ENCODE measurements around the gene GBA2. TPM values are rescaled to one million over a fixed set of nuclear protein-coding genes. Genes with fewer than 3 reads are reported as not detected.

The GBA2 gene
- total RNA-seq, 4 donors from 2014 or later = 71.4 to 111 (median 101) TPM

DNA sequence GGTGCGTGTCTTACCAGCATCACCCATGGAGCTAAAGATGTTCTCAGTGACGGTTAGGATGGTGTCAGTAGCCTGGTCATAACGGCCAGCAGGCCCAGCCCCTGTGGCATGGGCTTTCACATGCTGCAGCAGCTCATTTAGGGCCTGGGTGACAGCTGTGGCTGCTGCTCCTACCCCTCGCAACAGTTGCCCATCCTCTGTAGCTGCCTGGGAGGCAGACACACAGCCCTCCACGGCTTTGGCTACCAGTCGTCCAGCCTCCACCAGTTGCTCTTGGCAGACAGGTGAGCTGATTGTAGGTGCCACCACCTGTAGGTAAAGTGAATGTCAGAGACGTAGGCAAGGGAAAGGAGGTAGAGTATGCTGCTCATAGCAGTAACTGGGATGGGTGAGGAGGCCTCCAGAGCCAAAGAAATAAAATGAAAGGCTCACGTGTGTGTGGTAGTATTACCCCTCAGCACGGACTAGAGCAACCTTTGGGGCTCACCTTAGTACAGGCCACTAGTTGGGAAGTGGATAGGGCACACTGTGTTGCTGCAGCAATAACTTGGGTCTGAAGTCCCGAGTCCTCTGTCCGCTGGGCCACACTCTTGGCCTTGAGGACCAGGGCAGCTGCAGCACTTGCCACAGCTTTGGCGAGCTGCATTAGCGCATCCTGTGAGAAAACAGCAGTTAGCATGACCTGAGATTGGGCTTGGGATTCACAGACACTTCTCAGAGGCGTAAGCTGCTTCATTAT, 31.7 kb downstream of the GBA2 start:
- Histone ChIP-seq H3K27me3 (no peaks in the 10 kb centered on the region), H3K9me3 (no peaks in the 10 kb centered on the region), H3K4me3 (replicated peaks in 1 of 3) (no peak overlapping the region), H3K27ac (no peak overlapping the region), H3K36me3 (peaks cover 98 to 100% of the 10 kb centered on the region in 2 donors), H3K4me1 (no peaks in the 10 kb centered on the region)
- intact Hi-C loops (cut with DNase I) = no loop called here
- 94 to 95% methylated on average over 12 to 14 of the region's 14 CpGs for WGBS, 2 donors
- TF ChIP-seq, protein P1, sequence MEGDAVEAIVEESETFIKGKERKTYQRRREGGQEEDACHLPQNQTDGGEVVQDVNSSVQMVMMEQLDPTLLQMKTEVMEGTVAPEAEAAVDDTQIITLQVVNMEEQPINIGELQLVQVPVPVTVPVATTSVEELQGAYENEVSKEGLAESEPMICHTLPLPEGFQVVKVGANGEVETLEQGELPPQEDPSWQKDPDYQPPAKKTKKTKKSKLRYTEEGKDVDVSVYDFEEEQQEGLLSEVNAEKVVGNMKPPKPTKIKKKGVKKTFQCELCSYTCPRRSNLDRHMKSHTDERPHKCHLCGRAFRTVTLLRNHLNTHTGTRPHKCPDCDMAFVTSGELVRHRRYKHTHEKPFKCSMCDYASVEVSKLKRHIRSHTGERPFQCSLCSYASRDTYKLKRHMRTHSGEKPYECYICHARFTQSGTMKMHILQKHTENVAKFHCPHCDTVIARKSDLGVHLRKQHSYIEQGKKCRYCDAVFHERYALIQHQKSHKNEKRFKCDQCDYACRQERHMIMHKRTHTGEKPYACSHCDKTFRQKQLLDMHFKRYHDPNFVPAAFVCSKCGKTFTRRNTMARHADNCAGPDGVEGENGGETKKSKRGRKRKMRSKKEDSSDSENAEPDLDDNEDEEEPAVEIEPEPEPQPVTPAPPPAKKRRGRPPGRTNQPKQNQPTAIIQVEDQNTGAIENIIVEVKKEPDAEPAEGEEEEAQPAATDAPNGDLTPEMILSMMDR (IDR thresholded peaks at IDR 0.05) = no peak
- TF ChIP-seq POLR2A (IDR thresholded peaks at IDR 0.05) = no peak
- DNase-seq = no peak

DNA sequence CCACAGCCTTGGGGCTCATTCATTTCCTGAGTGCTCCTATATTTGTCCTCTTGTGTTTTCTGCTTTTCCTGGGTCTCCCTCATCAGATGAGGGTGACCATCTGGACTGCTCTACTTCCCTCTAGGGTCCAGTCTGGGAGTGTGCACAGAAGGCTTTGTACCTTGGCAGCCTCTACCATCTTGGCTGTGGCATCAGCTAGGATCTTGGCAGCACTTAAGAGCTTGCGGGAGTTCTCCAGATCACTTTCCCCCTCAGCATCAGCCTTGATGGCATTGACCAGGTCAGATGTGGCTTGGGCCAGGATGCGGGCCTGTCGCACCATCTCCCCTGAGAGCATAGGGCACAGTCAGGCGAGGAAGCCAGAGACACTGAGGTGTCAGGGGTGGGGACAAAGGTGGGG, 32.8 kb downstream of the GBA2 start:
- DNase-seq = no peak
- H3K27ac ChIP-seq = no peak overlapping the region
- H3K4me1 ChIP-seq = no peaks in the 10 kb centered on the region
- H3K36me3 ChIP-seq = peaks cover 98 to 100% of the 10 kb centered on the region in 2 donors
- H3K27me3 ChIP-seq = no peaks in the 10 kb centered on the region
- intact Hi-C loops (cut with DNase I) = no loop called here
- TF ChIP-seq, protein P1 (IDR thresholded peaks at IDR 0.05) = no peak
- TF ChIP-seq POLR2A (IDR thresholded peaks at IDR 0.05) = no peak
- WGBS, 2 donors = 95 to 98% methylated on average over 4 of the region's 4 CpGs
- no peaks in the 10 kb centered on the region for H3K9me3 ChIP-seq
- no peak overlapping the region for H3K4me3 ChIP-seq (replicated peaks in 1 of 3)

DNA sequence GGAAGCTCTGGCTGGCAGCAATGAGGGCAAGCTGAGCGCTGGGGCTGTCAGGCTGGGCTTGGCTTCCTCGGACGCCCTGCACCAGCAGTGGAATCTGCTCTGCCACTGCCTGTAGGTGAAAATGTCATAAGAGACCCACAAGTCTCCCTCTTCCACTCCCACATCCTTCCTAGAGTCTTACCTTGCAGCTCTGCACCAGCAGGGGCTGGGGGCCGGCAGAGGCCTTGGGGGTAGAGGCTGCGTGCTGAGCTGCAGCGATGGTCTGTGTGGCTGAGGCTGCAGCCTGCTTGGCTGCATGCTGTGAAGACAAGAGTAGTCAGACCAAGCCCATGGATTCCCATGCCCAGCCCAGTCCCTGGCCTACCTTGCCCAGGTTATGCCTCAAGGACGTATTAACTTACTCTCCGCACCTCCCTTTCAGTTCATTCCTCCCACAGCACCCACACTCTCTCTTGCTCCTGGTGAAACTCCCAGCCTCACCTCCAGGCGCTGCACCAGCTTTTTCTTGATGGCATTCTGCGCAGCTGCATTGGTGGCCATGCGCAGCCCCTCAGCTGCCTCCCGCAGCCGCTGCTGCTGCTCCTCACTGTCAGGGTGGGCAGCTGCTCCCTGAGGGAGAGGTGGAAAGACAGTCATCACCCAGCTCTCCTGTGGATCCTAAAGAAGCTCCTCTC, 34.3 kb downstream of the GBA2 start:
- DNase-seq = no peak
- H3K9me3 ChIP-seq = no peaks in the 10 kb centered on the region
- WGBS, 2 donors = 97% methylated on average over 13 of the region's 13 CpGs
- H3K36me3 ChIP-seq = peaks cover 92 to 95% of the 10 kb centered on the region in 2 donors
- TF ChIP-seq POLR2A (IDR thresholded peaks at IDR 0.05) = no peak
- TF ChIP-seq, protein P1 (IDR thresholded peaks at IDR 0.05) = no peak
- no peaks in the 10 kb centered on the region for H3K27me3 ChIP-seq
- no peaks in the 10 kb centered on the region for H3K4me1 ChIP-seq
- no peak overlapping the region for H3K4me3 ChIP-seq (replicated peaks in 1 of 3)
- no peak overlapping the region for H3K27ac ChIP-seq
- intact Hi-C loops (cut with DNase I) = no loop called here

DNA sequence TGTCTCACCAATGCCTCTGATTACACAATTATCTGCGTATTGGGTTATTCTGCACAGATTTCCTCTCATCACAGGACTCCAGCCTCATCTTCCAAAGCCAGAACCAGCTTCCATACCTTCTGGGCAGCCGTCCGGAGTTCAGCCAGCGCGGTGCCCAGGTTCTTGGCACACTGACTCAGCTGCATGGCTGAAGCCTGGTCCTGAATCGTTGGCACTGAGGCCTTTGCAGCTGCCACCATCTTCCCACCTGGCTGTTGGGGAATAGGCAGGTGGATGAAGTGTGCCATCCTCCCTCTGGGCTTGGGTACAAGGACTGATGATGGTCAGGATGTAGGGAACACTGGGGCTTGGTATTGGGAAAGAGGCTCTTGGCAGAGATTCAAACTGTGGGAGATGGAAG, 34.9 kb downstream of the GBA2 start:
- H3K4me1 ChIP-seq = no peaks in the 10 kb centered on the region
- H3K27ac ChIP-seq = no peak overlapping the region
- whole genome bisulfite sequencing, 2 donors = 92 to 97% methylated on average over 6 of the region's 6 CpGs
- TF ChIP-seq POLR2A (IDR thresholded peaks at IDR 0.05) = no peak
- TF ChIP-seq, protein P1 (IDR thresholded peaks at IDR 0.05) = no peak
- peaks cover 89 to 92% of the 10 kb centered on the region in 2 donors for H3K36me3 ChIP-seq
- intact Hi-C loops (cut with DNase I) = no loop called here
- H3K27me3 ChIP-seq = no peaks in the 10 kb centered on the region
- no peak for DNase-seq
- H3K9me3 ChIP-seq = no peaks in the 10 kb centered on the region
- no peak overlapping the region for H3K4me3 ChIP-seq (replicated peaks in 1 of 3)

DNA sequence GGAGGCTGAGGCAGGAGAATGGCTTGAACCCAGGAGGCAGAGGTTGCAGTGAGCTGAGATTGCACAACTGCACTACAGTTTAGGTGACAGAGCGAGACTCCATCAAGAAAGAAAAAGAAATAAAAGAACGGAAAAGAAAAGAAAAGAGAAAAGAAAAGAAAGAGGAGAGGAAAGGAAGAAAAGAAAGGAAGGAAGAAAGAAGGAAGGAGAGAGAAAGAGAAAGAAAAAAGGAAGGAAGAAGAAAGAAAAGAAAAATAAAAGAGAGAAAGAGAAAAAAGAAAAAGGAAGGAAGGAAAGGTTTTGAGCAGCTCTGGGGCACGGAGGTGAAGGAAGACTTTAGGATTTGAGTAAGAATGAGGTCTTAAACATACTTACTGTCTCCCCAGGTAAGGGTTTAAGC, 35.5 kb downstream of the GBA2 start:
- Histone ChIP-seq H3K27ac (no peak overlapping the region), H3K4me3 (replicated peaks in 1 of 3) (no peak overlapping the region), H3K4me1 (no peaks in the 10 kb centered on the region), H3K9me3 (no peaks in the 10 kb centered on the region), H3K27me3 (no peaks in the 10 kb centered on the region), H3K36me3 (peaks cover 89 to 92% of the 10 kb centered on the region in 2 donors)
- intact Hi-C loops (cut with DNase I) = no loop called here
- TF ChIP-seq POLR2A (IDR thresholded peaks at IDR 0.05) = no peak
- TF ChIP-seq, protein P1 (IDR thresholded peaks at IDR 0.05) = no peak
- 90 to 92% methylated on average over 3 of the region's 3 CpGs for WGBS, 2 donors
- no peak for DNase-seq

Data from thyroid gland (tissue), 4 donors.